HL-60 (cell line): Measurements from ENCODE around the gene SHB.
A peak's percentile ranks its signal among the peaks of the same experiment; 100 is the strongest.

ENCODE experiments used
- DNase-seq, 2 experiments: peaks; one replicate each; pipeline ENCODE4 v3.0.0-alpha.2; 2010 to 2020; ENCODE audit warnings: low read depth in 1 of 2, low spot score in 1 of 2
- H3K27ac ChIP-seq: fragments of 250-450 bp; sonication (Bioruptor Pico); replicated peaks from 2 replicates; pipeline ENCODE4 v1.5.1; 2020; ENCODE audit warnings: mild to moderate bottlenecking, moderate library complexity
- H3K27me3 ChIP-seq: fragments of 250-450 bp; sonication (Bioruptor Pico); 2 replicates; pipeline ENCODE4 v1.5.1; 2021; ENCODE audit warnings: mild to moderate bottlenecking, moderate library complexity; ENCODE audit not compliant: insufficient read depth, poor library complexity, severe bottlenecking
- H3K4me3 ChIP-seq: replicated peaks from 2 replicates; pipeline ENCODE4 v1.5.1; 2011; ENCODE audit warnings: mild to moderate bottlenecking, control low read depth, low read length; ENCODE audit not compliant: insufficient read depth
- GABPA ChIP-seq: IDR thresholded peaks from 2 replicates; pipeline ENCODE4 v1.6.1; 2012; ENCODE audit warnings: low read depth
- POLR2AphosphoS5 ChIP-seq: IDR thresholded peaks from 2 replicates; pipeline ENCODE4 v1.6.1; 2012; ENCODE audit warnings: low read depth
- REST ChIP-seq: IDR thresholded peaks from 2 replicates; pipeline ENCODE4 v1.6.1; 2012; ENCODE audit warnings: low read depth; ENCODE audit not compliant: insufficient replicate concordance
- SPI1 ChIP-seq: IDR thresholded peaks from 2 replicates; pipeline ENCODE4 v1.6.1; 2012; ENCODE audit warnings: low read depth, mild to moderate bottlenecking, borderline replicate concordance
- TF ChIP-seq, protein P1 (sequence below): IDR thresholded peaks from one replicate; pipeline ENCODE4 v1.5.1; 2011; ENCODE audit warnings: low read length, control low read depth, inconsistent platforms; ENCODE audit not compliant: insufficient read depth

SHB gene

GRCh38 chr9:37995961-37996818, 72.8 kb downstream of the SHB start:
- no peak overlapping the region for H3K27ac ChIP-seq
- no peak overlapping the region for H3K4me3 ChIP-seq
- no peak for DNase-seq
- no peaks in the 10 kb centered on the region for H3K27me3 ChIP-seq
- no peak for TF ChIP-seq GABPA
- TF ChIP-seq, protein P1, sequence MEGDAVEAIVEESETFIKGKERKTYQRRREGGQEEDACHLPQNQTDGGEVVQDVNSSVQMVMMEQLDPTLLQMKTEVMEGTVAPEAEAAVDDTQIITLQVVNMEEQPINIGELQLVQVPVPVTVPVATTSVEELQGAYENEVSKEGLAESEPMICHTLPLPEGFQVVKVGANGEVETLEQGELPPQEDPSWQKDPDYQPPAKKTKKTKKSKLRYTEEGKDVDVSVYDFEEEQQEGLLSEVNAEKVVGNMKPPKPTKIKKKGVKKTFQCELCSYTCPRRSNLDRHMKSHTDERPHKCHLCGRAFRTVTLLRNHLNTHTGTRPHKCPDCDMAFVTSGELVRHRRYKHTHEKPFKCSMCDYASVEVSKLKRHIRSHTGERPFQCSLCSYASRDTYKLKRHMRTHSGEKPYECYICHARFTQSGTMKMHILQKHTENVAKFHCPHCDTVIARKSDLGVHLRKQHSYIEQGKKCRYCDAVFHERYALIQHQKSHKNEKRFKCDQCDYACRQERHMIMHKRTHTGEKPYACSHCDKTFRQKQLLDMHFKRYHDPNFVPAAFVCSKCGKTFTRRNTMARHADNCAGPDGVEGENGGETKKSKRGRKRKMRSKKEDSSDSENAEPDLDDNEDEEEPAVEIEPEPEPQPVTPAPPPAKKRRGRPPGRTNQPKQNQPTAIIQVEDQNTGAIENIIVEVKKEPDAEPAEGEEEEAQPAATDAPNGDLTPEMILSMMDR: no peak
- no peak for TF ChIP-seq POLR2AphosphoS5
- no peak for TF ChIP-seq SPI1
- TF ChIP-seq REST: no peak

GRCh38 chr9:37995348-37995737, 73.7 kb downstream of the SHB start:
- Histone ChIP-seq H3K4me3 (peak overlapping the region; percentile 15; the same call in 1 of the 2 replicates), H3K27me3 (no peaks in the 10 kb centered on the region), H3K27ac (peak overlapping the region; percentile 80)
- DNase-seq: peak in 1 of 2 experiments; percentile 35
- TF ChIP-seq POLR2AphosphoS5 (no peak), GABPA (no peak), REST (no peak), SPI1 (no peak)
- TF ChIP-seq, protein P1: no peak

GRCh38 chr9:37994639-37995347, 74.2 kb downstream of the SHB start:
- H3K4me3 ChIP-seq: peak overlapping the region; percentile 15; the same call in 1 of the 2 replicates
- H3K27ac ChIP-seq: peak overlapping the region; percentile 80
- TF ChIP-seq, protein P1: no peak
- no peak for TF ChIP-seq GABPA
- peak; percentile 81 for TF ChIP-seq POLR2AphosphoS5
- no peak for TF ChIP-seq REST
- TF ChIP-seq SPI1: peak; percentile 87
- no peaks in the 10 kb centered on the region for H3K27me3 ChIP-seq
- peak; percentile 87 to 89 for DNase-seq
